NCI-H82 (cell line): Measurements from ENCODE around the gene LANCL3.
A peak's percentile ranks its signal among the peaks of the same experiment; 100 is the strongest.
"Not testable (repeated sequence)": the region's sequence is repeated elsewhere in the genome, so short reads cannot be mapped to it uniquely, and the experiment has no call there.

Experiments
- DNase-seq: peaks from one replicate; lab custom pipeline; 2025; lab: John Stamatoyannopoulos, UW

LANCL3 gene

DNA sequence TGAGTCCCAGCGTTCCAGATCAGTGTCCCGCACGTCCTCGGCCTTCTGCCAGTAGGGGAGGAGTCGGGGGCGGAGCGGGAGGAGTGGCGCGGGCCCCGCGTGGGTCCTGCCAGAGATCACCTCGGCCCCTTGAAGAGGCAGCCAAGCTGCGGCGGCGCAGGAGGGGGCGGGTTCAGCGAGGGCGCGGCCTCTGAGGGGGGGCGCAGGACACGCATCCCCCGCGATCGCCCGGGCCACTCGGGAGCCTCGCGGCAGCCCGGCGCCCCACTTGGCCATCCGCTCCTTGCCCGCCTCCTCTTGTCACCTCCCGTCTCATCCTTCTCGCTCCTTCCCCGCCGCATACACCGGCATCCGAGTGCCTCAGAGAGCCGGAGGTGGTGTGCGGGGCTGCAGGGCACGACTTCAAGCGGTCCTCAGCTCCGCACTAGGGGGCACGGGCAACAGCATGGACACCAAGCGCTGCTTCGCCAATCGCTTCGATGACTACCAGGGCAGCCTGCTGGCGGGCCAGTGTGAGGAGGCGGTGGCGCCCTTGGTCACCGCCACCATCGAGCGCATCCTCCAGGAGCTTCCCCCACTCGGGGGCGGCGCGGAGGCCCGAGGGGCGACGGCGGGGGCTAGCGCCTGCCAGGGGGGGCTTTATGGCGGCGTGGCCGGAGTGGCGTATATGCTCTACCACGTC is at the start of gene LANCL3:
Gene LANCL3, plus strand, starts transcription at position 236 of the 682 bp plus-strand sequence. Its CDS starts 210 bp downstream, at position 446.
- DNase-seq, result peak; percentile 33

DNA sequence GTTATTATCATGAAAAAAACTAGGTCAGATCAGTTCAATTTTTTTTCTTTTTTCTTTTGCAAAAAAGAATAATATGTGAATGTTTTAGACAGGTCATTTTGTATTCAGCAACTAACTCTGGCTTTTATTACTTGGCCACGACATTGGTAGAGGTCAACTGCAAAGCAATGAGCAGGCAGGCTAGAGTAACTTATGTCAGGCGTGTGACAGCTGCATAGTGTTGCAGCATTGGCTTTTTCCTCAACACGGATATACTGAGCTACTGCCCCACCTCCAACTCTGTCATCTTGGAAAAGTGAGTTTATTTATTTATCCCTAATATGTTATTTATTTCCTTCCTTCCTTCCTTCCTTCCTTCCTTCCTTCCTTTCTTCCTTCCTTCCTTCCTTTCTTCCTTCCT is 47.8 kb upstream of the LANCL3 start:
- not testable (repeated sequence) for DNase-seq

DNA sequence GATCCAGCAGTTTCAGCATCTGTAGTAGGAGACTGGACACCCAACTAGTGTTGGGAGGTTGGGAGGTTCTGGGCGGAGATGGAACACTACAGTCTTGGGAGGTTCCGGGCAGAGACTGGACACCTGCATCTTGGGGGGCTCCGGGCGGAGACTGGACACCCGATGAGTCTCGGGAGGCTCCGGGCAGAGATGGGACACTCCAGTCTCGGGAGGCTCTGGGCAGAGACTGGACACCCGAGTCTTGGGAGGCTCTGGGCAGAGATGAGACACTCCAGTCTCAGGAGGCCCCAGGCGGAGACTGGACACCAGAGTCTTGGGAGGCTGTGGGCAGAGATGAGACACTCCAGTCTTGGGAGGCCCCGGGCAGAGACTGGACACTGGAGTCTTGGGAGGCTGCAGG is 29.5 kb upstream of the LANCL3 start:
- no peak for DNase-seq

DNA sequence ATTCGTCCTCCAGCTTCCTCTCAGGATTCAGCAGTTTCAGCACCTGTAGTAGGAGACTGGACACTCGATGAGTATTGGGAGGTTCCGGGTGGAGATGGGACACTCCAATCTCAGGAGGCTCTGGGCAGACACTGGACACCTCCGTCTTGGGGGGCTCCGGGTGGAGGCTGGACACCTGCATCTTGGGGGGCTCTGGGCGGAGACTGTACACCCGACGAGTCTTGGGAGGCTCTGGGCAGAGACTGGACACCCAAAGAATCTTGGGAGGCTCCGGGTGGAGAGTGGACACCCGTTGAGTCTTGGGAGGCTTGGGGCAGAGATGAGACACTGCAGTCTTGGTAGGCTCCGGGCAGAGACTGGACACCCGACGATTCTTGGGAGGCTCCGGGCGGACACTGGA is 28.7 kb upstream of the LANCL3 start:
- DNase-seq, result no peak

DNA sequence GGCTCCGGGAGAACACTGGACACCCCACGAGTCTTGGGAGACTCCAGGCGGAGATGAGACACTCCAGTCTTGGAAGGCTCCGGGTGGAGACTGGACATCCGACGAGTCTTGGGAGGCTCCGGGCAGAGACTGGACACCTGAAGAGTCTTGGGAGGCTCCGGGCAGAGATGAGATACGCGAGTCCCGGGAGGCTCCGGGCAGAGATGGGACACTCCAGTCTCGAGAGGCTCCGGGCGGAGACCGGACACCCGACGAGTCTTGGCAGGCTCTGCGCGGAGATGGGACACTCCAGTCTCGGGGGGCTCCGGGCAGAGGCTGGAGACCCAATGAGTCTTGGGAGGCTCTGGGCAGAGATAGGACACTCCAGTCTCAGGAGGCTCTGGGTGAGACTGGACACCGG is 28.1 kb upstream of the LANCL3 start:
- no peak for DNase-seq

DNA sequence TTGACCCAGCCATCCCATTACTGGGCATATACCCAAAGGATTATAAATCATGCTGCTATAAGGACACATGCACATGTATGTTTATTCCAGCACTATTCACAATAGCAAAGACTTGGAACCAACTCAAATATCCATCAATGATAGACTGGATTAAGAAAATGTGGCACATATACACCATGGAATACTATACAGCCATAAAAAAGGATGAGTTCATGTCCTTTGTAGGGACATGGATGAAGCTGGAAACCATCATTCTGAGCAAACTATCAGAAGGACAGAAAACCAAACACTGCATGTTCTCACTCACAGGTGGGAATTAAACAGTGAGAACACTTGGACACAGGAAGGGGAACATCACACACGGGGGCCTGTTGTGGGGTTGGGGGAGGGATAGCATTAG is 26.9 kb upstream of the LANCL3 start:
- not testable (repeated sequence) for DNase-seq

DNA sequence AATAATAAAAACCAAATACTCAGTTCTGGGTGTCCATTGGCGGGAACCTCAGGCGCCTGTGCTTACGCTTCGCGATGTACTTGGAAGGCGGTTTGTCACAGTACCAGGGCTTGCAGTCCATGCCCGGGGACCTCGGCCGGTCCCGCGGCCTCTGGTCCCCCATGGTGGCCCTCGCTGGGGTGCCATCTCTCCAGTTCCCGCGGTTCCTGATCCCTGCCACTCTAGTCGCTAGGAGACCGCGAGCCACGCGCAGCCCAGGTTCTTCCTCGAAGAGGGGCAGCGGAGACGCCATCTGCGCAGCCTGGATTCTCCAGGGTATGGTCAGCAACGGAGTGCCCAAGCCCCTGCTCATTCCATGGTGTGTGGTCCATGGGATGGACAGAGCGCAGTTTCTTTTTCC is 26.4 kb upstream of the LANCL3 start:
- no peak for DNase-seq

DNA sequence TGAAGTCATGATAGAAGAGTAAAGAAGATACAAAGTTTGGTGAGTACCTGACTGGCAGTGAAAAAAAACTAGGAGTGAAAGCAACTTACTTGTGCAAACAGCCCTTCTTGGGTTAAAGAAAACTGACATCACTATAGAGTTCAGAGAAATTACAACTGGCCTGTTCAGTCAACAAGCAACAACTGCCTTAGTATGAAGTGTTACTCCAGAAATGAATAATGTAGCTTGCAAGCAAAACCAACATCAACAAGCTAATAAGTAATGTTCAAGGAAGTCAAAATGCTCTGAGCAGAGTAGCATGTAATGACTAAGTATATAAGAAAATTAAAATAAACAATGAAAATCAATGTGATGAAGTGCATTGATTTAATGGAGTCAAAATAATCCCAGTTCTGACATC is 21.8 kb upstream of the LANCL3 start:
- DNase-seq, result not testable (repeated sequence)

DNA sequence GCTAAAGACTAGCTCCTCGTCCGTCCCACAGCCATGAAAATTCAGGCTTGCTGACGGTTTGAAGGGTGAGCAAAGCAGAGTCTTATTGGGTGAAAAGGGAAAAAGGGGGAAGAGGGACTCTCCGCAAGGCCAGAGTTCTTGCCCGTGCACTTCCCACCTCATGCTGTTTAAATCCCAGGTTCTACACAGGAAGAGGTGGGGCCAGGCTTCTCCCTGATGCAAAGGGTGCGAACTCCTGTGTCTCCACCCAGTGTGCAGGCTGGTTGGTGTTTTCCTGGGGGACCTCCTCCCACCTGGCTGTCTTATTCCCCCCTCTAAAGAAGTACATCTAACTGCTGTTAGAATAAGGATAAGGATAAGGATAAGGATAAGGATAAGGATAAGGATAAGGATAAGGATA is 18.0 kb upstream of the LANCL3 start:
- peak; percentile 87 for DNase-seq

DNA sequence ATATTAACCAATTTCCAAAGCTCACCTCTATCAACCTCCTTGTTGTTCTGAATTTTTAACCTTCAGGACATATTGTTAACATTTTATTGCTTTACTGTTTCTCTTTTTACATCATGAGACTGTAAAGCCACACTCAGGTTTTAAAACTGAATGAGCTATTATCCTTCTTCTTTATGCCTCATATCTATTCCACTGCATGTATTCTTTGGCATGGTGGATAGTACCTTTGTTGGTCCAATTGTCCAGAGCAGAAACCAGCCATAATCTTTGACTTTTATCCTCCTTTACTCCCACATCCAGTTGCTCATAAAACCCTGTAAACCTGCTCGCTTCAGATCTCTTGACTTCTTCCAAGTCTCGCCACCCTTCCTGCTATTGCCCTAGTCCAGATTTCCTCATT is 6.2 kb upstream of the LANCL3 start:
- DNase-seq, result not testable (repeated sequence)

DNA sequence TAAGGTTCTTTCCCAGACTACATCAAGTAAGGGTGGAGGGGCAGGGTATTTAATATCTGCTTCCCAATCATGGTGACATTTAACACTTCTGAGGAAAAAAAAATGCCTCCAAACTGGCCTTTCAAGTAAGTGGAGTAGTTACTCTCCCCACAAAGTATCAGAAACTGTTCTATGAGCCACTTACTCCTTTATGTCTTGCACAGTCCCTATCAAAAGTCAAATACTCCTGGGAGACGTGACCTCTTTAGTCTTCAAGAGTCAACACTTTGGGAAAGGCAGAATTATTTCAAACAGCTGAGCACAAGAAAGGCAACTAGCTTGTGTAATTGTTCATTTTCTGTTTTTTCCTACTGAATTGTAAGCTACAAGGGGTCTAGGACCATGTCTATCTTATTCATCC is 1.1 kb upstream of the LANCL3 start:
- not testable (repeated sequence) for DNase-seq

DNA sequence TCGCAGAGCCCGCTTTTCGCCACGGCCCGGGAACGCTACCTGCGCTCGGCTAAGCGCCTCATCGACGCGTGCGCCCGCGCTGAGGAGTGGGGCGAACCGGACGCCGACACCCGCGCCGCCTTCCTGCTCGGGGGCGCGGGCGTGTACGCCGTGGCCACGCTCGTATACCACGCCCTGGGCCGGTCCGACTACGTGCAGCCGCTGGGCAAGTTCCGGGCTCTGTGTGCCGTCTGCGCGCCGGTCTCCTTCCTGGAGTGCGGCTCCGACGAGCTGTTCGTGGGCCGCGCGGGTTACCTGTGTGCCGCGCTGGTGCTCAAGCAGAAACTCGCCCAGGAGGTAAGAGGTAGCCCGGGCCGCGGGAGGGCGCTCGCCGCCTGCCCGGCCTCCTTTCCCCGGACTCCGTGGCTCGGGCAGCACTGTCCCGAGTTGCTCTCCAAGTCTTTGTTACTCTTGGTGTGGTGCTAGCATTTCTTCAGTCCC is 687 bp downstream of the LANCL3 start:
- DNase-seq, result peak; percentile 49

DNA sequence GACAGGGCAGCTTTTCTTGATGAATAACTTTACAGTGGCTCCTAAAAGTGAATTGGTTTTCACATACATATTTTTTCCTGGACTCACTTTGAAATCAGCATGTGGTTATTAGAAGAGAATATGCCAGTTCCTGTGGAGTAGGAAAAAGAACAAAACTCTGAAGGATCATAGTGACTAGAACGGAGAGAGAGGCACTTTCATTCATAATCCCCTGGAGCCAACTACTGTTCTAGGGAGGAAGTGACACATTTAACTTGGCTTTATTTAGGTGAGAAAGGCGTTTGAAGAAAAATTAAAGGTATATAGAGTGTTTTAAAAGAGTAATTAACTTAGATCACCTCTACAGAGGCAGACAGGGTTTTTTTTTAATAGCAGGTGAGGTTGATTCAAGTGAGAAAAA is 1.7 kb downstream of the LANCL3 start:
- peak; percentile 1 for DNase-seq

DNA sequence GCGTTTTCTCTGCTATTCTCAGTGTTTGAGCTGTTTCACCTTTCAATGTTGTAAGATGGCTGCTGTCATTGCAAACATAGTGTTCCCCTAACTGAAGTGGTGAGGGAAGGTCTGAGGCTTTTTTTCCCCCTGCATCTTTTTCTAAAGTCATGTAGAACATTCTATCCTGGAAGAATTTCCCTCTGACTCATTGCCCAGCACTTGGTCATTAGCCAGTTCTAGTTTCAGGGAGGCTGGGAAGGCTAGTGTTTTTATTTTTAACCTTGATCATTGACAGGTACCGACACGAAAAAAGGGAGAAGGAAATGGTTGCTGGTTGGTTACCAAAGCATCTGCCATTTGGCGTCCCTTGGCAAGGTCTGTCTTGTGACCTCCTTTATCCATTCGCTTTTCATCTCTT is 6.6 kb downstream of the LANCL3 start:
- no peak for DNase-seq

DNA sequence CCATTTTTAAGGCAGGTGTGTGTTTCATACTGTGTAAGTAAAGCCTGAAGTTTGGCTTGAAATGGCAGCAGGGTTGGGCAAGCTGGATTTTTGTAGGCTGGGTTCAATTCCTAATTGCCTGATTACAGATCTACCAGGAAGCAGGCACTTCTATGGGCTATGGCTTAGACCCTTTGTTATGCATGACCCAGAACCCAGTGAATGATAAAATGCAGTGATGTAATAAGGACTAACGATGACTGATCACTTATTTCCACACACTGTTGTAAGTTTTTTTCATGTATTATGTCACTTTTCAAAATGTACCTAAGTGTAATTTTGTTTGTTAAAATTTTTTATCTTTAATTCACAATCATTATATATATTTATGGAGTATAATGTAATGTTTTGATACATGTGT is 8.6 kb downstream of the LANCL3 start:
- no peak for DNase-seq

DNA sequence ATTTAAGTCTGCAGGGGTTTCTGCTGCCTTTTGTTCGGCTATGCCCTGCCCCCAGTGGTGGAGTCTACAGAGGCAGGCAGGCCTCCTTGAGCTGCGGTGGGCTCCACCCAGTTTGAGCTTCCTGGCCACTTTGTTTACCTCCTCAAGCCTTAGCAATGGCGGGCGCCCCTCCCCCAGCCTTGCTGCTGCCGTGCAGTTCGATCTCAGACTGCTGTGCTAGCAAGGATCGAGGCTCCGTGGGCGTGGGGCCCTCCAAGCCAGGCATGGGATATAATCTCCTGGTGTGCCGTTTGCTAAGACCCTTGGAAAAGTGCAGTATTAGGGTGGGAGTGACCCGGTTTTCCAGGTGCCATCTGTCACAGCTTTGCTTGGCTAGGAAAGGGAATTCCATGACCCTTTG is 15.9 kb downstream of the LANCL3 start:
- DNase-seq, result not testable (repeated sequence)

DNA sequence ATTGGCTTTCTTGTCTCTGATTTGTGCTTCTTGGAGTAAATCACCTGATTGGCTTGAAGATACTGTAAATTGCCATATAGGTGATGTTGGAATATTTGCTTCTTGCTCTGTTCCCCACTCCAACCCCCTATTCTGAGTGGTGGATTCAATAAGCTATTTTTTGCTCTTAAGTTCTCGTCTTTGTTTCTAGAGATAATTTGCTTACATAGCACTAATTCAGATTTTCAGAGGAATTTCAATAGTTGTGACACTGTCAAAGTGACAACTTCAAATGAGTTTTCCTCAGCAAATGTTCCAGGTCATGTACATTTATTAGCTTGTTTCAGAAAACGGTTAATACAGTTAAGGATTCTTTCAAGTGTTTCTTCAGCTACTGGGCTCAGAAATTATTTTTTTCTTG is 18.6 kb downstream of the LANCL3 start:
- DNase-seq, result no peak

DNA sequence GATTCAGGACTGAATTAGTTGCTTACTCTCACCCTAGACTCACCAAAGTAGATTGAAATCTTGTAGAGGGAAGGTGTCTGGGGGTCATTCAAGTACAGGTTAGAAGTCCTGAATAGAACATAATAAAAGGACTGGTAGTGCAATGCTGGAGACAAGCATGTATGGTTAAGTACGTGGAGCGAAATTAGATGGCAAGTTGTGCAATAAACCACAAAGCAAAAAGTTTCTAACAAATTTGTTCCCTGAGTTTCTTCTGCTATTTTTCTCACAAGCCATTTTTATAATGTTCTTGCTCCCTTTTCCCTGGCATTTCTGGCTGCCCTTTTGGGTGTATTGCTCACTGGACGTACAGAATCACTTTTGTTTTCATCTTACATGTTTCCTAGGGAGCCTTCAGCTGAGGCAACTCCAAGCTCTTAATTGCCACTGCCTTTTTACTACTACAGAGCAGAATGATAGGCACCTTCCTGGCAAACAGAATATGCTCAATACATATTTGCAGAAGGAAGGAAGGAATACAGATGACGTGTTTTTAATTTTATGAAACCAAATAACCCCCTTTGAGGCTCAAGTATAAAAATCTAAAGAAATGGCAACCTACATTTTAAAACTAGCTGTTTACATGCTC is 23.4 kb downstream of the LANCL3 start:
- DNase-seq, result no peak

DNA sequence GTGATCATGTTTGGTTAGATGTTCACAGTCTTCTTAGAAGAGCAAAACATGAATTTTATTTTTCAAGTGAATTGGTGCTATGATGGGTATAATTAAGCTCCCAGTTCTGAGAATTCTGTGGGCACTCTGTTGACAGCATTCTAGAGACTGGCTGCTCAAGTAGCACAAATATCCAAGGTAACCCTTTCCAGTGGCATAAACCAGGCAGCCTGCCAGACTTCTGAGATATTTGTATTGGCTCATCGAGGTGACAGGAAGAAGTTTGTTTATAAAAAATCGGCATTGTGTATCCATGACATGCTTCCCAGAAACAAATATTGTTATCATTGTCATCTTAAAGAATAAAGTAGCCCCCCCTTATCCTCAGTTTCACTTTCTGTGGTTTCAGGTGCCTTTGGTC is 28.3 kb downstream of the LANCL3 start:
- no peak for DNase-seq

DNA sequence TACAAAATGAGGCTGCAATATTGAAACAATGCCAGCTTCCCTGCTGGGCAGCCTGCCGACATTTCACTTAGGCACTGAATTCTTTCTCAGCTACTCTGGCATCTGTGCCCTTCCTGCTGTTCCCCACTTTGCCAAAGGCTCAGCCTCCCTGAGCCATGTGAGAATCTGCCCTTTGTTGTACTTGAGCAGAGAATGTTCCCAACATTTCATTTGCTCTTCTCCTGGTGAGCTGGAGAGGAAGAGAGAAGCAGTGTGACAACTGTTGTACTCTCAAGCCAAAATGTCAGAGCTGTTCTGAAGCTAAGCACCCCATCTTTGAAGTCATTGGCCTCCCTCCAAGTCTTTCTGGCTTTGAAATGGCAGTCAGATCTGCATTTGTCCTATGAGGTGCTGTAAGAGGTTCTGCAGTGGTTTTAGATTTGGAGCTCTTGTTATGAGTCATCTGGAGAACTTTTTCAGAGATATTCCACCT is 32.5 kb downstream of the LANCL3 start:
- no peak for DNase-seq

DNA sequence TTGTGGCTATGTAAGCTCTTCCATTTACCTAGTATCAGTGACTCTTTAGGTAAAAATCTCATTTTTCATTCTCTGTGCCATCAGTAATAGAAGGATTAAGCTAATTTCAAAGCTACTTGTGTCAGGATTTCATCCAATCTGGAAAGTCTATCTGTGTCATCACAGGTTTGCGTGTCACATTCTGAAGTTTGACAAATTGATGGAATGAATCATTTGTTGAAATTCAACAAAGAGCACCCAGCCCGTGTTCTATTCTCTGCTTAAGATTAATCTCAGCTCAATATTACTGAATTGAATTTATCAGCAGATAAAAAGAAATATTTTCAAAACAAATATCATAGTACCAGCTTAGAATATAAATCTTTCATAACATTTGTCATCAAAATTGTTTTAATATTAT is 35.8 kb downstream of the LANCL3 start:
- DNase-seq, result no peak

DNA sequence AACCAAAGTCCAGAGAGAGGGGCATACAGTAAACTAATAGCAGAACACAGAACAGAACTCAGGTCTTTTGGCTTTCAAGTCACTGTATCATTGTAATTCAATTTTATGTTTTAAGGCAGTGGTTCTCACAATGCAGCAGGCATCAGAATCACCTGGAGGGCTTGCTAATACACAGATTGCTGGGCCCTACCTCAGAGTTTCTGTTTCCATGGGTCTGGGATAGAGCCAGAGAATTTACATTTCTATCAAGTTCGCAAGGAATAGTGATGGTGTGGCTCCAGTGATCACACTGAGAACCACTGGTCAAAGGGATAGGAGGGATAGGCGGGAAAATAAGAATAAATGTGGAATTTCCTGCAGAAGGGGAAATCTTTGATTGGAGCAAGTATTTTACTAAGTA is 36.7 kb downstream of the LANCL3 start:
- DNase-seq, result no peak

DNA sequence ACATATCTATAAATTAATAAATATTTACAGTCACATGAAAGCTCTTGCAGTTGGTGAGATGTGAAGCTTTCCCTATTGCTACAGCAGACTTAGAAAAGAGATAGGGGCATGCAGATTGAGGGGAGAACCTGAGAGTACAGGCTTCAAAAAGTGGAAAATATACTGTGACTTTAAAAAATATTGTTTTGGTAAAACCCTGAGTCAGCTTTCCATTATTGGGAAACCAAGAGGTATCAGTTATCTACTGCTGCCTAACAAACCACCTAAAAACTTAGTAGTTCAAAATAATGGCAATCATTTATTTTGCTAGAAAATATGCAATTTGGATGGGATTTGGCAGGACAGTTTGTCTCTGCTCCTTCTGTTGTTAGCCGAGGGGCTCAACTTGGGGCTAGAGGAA is 38.3 kb downstream of the LANCL3 start:
- no peak for DNase-seq

DNA sequence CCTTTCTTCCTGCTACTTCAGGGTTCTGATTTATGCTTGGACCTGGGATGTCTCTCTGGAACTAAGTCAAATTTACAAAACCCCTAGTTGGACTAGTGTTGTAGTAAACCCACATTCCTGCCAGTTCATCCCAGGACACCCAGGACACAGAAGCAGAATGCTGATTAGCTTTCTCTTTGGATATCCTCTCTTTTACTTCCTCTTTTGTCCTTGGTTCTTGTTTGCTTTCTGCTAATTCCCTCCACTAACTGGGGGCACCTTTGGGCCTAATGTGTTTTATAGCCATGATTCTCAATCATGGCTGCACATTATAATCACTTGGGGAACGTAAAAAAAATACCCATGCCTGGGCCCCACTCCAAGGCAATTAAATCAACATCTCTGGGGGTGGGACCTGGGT is 42.5 kb downstream of the LANCL3 start:
- DNase-seq, result no peak
